LNCaP clone FGC (cell line): ENCODE results near the gene C11orf21.
A peak's percentile ranks its signal among the peaks of the same experiment; 100 is the strongest.

Experiments
- DNase-seq: peaks from one replicate; pipeline ENCODE4 v3.0.0-alpha.2; 2011; ENCODE audit warnings: low read depth
- H3K4me3 ChIP-seq: 2 replicates; pipeline ENCODE4 v1.5.1; 2011; ENCODE audit warnings: mild to moderate bottlenecking, low read depth, low read length, control low read depth
- CTCF ChIP-seq: IDR thresholded peaks from 2 replicates; pipeline ENCODE4 v1.5.1; 2012; ENCODE audit warnings: mild to moderate bottlenecking; ENCODE audit not compliant: control insufficient read depth, insufficient read depth; ENCODE audit errors: extremely low read depth

C11orf21 gene

DNA sequence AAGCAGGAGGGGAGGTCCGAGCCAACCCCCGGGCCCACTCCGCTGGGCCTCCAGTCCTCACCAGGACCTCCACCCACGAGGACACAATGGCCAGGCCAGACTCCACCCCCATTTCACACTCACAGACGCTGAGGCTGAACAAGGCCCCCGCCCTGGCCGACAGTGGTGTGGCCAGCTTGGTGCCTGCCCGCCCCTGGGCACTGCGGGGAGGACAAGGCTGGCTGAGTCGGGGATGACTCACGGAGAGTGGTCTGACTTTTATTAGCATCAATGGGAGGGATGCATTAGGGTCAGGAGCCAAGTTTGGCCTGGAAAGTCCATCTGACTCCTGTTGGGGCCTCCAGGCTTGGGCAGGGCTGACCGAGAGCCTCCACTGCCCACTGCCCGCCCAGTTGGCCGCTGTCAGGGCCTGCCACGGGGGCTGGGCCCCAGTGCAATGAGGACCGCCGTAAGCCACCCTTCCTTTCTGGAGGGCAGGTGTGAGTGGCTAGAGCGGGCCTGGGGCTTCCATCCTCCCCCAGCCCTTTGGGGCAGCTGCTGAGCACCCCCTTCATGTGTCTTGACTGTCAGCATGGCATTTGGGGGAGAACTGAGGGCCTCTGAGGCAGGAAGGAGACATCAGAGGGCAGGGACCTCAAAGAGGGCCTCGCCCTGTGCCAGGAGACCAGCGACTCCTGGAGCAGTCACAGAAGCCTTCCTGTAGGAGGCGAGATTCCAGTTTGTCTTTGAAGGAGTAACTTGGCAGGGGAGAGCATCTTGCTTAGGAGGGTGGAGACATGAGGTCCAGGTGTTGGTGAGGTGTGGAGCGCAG, 10.7 kb upstream of the C11orf21 start:
- 0 out of 2 replicates have a peak, but pooled peaks have one; percentile 1 for TF ChIP-seq CTCF
- DNase-seq: no peak

GRCh38 chr11:2311353-2312133, 9.8 kb upstream of the C11orf21 start:
- no peak for TF ChIP-seq CTCF
- no peak for DNase-seq
- H3K4me3 ChIP-seq: no peak overlapping the region

More for the DNA sequence above, 10.7 kb upstream of the C11orf21 start:
- no peak overlapping the region for H3K4me3 ChIP-seq

DNA sequence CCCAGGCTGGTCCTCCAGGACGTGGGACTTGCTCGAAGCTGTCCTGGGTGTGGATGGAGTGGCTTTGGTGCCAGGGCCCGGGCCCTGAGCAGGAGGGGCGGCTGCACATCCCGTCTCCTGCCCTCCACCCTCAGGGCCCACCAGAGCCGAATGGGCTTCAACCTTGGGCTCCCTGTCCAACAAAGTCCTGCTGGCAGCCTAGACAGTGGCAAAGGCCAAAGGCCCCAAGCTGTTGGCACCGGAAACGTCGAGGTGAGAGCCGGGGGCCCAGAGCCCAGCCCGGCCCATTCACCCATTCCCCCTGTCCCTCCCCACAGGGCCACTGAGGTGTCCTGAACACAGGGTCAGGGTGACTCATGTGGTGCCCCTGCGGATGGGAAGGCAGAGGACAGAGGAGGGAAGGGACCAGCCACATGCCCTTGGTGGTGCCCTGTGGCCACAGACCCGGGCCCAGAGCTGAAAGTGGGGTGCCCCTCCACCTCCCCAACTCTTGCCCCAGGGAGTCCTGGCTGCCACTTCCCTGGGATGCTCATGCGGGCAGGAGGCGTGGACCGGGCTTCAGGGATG, 9.2 kb upstream of the C11orf21 start:
- DNase-seq: no peak
- TF ChIP-seq CTCF: no peak
- H3K4me3 ChIP-seq: no peak overlapping the region

DNA sequence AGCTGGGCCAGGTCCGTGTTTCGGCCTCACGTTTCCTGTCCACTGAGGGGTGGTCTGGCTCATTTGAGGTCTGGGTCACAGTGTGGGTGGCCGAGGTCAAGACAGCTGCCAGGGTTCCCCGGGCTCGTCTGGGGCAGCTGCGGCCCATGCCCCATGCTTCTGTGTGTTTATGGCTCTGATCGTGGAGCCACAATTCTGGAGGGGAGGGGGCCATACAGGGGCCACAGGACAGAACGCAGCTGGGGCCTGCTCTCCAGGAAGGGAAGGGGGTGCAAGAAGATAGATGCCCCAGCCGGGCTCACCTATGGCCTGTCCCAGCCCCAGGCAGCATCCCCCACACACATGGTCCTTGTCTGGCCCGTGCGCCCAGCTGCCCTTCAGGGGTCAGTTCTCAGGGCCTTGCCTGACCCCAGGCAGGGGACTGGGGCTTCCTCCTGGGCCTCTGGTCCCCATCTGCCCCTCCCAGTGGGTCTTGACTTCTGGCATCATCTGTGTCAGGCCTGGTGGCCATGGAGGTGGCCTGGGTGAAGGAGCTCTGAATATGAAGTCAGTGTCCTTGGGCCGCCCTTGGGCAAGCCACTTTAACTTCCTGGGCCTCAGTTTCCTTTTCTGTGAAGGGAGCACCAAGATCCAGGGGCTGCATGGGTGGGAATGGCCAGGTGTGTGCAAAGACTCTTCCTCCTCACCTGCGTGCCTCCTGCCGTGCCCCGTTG, 8.5 kb upstream of the C11orf21 start:
- H3K4me3 ChIP-seq: no peak overlapping the region
- no peak for DNase-seq
- no peak for TF ChIP-seq CTCF

- H3K4me3 ChIP-seq: no peak overlapping the region
- DNase-seq: no peak
- TF ChIP-seq CTCF: no peak
Measured at GRCh38 chr11:2309251-2310072, 7.7 kb upstream of the C11orf21 start.

DNA sequence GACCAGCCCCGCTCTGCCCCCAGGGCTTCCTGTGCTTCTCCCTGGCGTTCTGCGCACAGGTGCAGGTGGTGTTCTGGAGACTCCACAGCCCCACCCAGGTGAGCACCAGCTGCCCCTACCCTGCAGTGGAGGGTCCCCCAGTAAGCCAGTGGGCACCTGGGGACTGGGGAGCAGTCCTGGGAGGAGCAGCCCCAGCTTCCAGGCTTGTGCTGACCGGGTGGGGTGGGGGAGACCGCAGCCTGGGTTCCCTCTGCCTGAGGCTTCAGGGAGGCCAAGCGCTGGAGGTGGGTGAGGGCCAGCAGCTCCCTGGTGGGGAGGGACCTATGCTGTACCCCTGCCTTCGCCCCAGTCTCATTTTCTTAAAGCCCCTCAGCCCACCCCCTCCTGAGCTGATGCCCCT, 7.0 kb upstream of the C11orf21 start:
- TF ChIP-seq CTCF: no peak
- H3K4me3 ChIP-seq: no peak overlapping the region
- DNase-seq: no peak
